HG03108 (cell line): ENCODE results near the gene TRIOBP.
"Not testable (repeated sequence)": the region's sequence is repeated elsewhere in the genome, so short reads cannot be mapped to it uniquely, and the experiment has no call there.

Experiments
- ATAC-seq: cut with Tn5 transposase; IDR thresholded peaks from one replicate; pipeline ENCODE4 v1.9.1; 2021; ENCODE audit warnings: moderate library complexity; ENCODE audit not compliant: unreplicated experiment

Gene TRIOBP

GRCh38 chr22:37692627-37693285 is 4.1 kb upstream of the TRIOBP start:
- no peak for ATAC-seq

GRCh38 chr22:37694131-37694530 is 2.7 kb upstream of the TRIOBP start:
- not testable (repeated sequence) for ATAC-seq

GRCh38 chr22:37696260-37696656 is 590 bp upstream of the TRIOBP start:
- ATAC-seq, result not testable (repeated sequence)

- ATAC-seq, result no peak
Observed at GRCh38 chr22:37697538-37697835, 639 bp downstream of the TRIOBP start.

GRCh38 chr22:37701141-37701786 is 4.4 kb downstream of the TRIOBP start:
- no peak for ATAC-seq

- ATAC-seq, result no peak
Observed at GRCh38 chr22:37703906-37704305, 7.1 kb downstream of the TRIOBP start.

- no peak for ATAC-seq
Observed at GRCh38 chr22:37704645-37705044, 7.8 kb downstream of the TRIOBP start.

GRCh38 chr22:37705205-37705604 is 8.4 kb downstream of the TRIOBP start:
- ATAC-seq, result no peak

- no peak for ATAC-seq
Observed at GRCh38 chr22:37708580-37709444, 12.0 kb downstream of the TRIOBP start.

GRCh38 chr22:37709445-37709765 is 12.6 kb downstream of the TRIOBP start:
- no peak for ATAC-seq

GRCh38 chr22:37710675-37711074 is 13.8 kb downstream of the TRIOBP start:
- ATAC-seq, result no peak

GRCh38 chr22:37711490-37711889 is 14.6 kb downstream of the TRIOBP start:
- ATAC-seq, result no peak

GRCh38 chr22:37713761-37714160 is 16.9 kb downstream of the TRIOBP start:
- no peak for ATAC-seq

- no peak for ATAC-seq
Observed at GRCh38 chr22:37714634-37715033, 17.8 kb downstream of the TRIOBP start.

GRCh38 chr22:37715760-37716159 is 18.9 kb downstream of the TRIOBP start:
- ATAC-seq, result no peak

- no peak for ATAC-seq
Observed at GRCh38 chr22:37716708-37717107, 19.9 kb downstream of the TRIOBP start.

GRCh38 chr22:37717235-37717634 is 20.4 kb downstream of the TRIOBP start:
- not testable (repeated sequence) for ATAC-seq

GRCh38 chr22:37717746-37718305 is 21.0 kb downstream of the TRIOBP start:
- not testable (repeated sequence) for ATAC-seq

GRCh38 chr22:37725551-37726240 is 28.8 kb downstream of the TRIOBP start:
- ATAC-seq, result no peak

GRCh38 chr22:37726241-37726887 is 29.5 kb downstream of the TRIOBP start:
- no peak for ATAC-seq

GRCh38 chr22:37728620-37729019 is 31.8 kb downstream of the TRIOBP start:
- ATAC-seq, result no peak
